K562 (cell line): ENCODE measurements around the gene INHA. TPM values are rescaled to one million over a fixed set of nuclear protein-coding genes. Genes with fewer than 3 reads are reported as not detected.

Source experiments
- EHMT2 ChIP-seq: fragments of 450-650 bp; IDR thresholded peaks from 2 replicates; pipeline ENCODE4 v1.6.1; 2018; ENCODE audit warnings: antibody characterized with exemption
- ESRRA ChIP-seq: fragments of 450-650 bp; IDR thresholded peaks from 2 replicates; pipeline ENCODE4 v1.6.1; 2014; ENCODE audit warnings: low read depth, mild to moderate bottlenecking, moderate library complexity, borderline replicate concordance
- FOXM1 ChIP-seq, 2 experiments: fragments of 450-650 bp in 1 of 2; sonication (generic) in 1 of 2; formaldehyde crosslinking in 1 of 2; IDR thresholded peaks; 2 replicates each; pipeline versions ENCODE4 v1.6.1 to v1.9.0; 2017 to 2022; ENCODE audit warnings: low read depth in 2 of 2, mild to moderate bottlenecking in 2 of 2, missing genetic modification reagents in 1 of 2, moderate library complexity in 1 of 2
- HMGN3 ChIP-seq: IDR thresholded peaks from 2 replicates; pipeline ENCODE4 v1.6.1; 2011; ENCODE audit warnings: borderline replicate concordance, low read depth, mild to moderate bottlenecking, mixed read lengths, low read length; ENCODE audit not compliant: insufficient read length; ENCODE audit errors: extremely low read depth
- JUN ChIP-seq, 2 experiments: sonication (generic) in 1 of 2; formaldehyde crosslinking in 1 of 2; IDR thresholded peaks; 2 replicates each; pipeline versions ENCODE4 v1.6.1 to v1.8.0; 2012 to 2022; ENCODE audit warnings: borderline replicate concordance in 2 of 2, mild to moderate bottlenecking in 2 of 2, improper control_type of control experiment in 1 of 2, low read depth in 1 of 2, low read length in 1 of 2, missing genetic modification reagents in 1 of 2
- KHSRP ChIP-seq: fragments of 450-650 bp; IDR thresholded peaks from 2 replicates; pipeline ENCODE4 v1.6.1; 2017
- L3MBTL2 ChIP-seq: fragments of 450-650 bp; IDR thresholded peaks from 2 replicates; pipeline ENCODE4 v1.6.1; 2016; ENCODE audit warnings: mild to moderate bottlenecking, moderate library complexity
- PHF8 ChIP-seq: fragments of 200-600 bp; sonication (generic); IDR thresholded peaks from 2 replicates; pipeline ENCODE4 v1.6.1; 2012; ENCODE audit warnings: mixed run types, mild to moderate bottlenecking, inconsistent platforms, low read length, moderate library complexity, borderline replicate concordance
- POLR2AphosphoS5 ChIP-seq: IDR thresholded peaks from 2 replicates; pipeline ENCODE4 v1.6.1; 2011; ENCODE audit warnings: mild to moderate bottlenecking, low read depth, low read length, moderate library complexity; ENCODE audit not compliant: control insufficient read depth, insufficient read depth
- RCOR1 ChIP-seq, 2 experiments: IDR thresholded peaks; 2 replicates each; pipeline ENCODE4 v1.6.1; 2012; ENCODE audit warnings: low read depth in 2 of 2, low read length in 2 of 2, borderline replicate concordance in 1 of 2, improper control_type of control experiment in 1 of 2
- SMAD4 ChIP-seq: fragments of 250-450 bp; sonication (Bioruptor Pico); conservative IDR thresholded peaks from 2 replicates; pipeline ENCODE4 v1.8.0; 2021; ENCODE audit warnings: inconsistent platforms, mild to moderate bottlenecking, moderate library complexity
- ZFX ChIP-seq: sonication (generic); formaldehyde crosslinking; IDR thresholded peaks from 2 replicates; pipeline ENCODE4 v1.8.0; 2022; ENCODE audit warnings: mild to moderate bottlenecking, missing genetic modification reagents, moderate library complexity
- ZNF121 ChIP-seq: sonication (generic); formaldehyde crosslinking; conservative IDR thresholded peaks from 2 replicates; pipeline ENCODE4 v1.8.0; 2022; ENCODE audit warnings: missing genetic modification reagents
- ZNF354B ChIP-seq: fragments of 250-450 bp; sonication (Bioruptor Pico); IDR thresholded peaks from 2 replicates; pipeline ENCODE4 v1.4.0; 2020
- ZNF764 ChIP-seq: fragments of 250-450 bp; sonication (Bioruptor Pico); IDR thresholded peaks from 2 replicates; pipeline ENCODE4 v1.4.0; 2020; ENCODE audit warnings: low read depth, mild to moderate bottlenecking, moderate library complexity
- ZNF778 ChIP-seq: fragments of 450-650 bp; formaldehyde crosslinking; IDR thresholded peaks from 2 replicates; pipeline ENCODE4 v1.4.0; 2020; ENCODE audit warnings: mild to moderate bottlenecking, moderate library complexity
- polyA plus RNA-seq, 8 experiments: library from polyadenylated mRNA; depleted of rRNA in 4 of 8; stranded (reverse) in 5 of 8; unstranded in 3 of 8; fragments of >200 nt; fragmentation: Nextera tagmentation in 2 of 8; fragmentation: Illumina TruSeq in 1 of 8; extraction: Ambion mirVana in 2 of 8; extraction: Trizol in 1 of 8; gene quantifications; 2 replicates each; pipeline versions ENCODE4 v1.2.1 to v1.2.3, GENCODE V29; 2011 to 2014; ENCODE audit warnings: inconsistent platforms in 1 of 8, missing spikeins in 1 of 8
- total RNA-seq, 7 experiments: library from RNA; depleted of rRNA in 6 of 7; stranded (reverse); fragments of >200 nt in 6 of 7; fragmentation: Illumina TruSeq in 2 of 7; extraction: Trizol in 2 of 7; gene quantifications; 2 replicates each; pipeline versions ENCODE4 v1.2.1 to v1.2.3, GENCODE V29; 2011 to 2021; ENCODE audit warnings: low replicate concordance in 1 of 7
- TF ChIP-seq, protein P1 (sequence below), 3 experiments: fragments of 200-800 bp in 1 of 3; fragments of 250-450 bp in 1 of 3; fragments of 450-650 bp in 1 of 3; sonication (Bioruptor Pico) in 1 of 3; sonication (Bioruptor generic) in 1 of 3; formaldehyde crosslinking in 1 of 3; IDR thresholded peaks; 2 replicates each; pipeline versions ENCODE4 v1.6.1 to v1.8.0; 2016 to 2022; ENCODE audit warnings: mild to moderate bottlenecking in 2 of 3, missing genetic modification characterization in 2 of 3, missing compliant biosample characterization in 1 of 3, moderate library complexity in 1 of 3
- TF ChIP-seq, protein P2 (sequence below): fragments of 450-650 bp; IDR thresholded peaks from 2 replicates; pipeline ENCODE4 v1.6.1; 2016; ENCODE audit warnings: antibody characterized with exemption

INHA gene
- total and polyA plus RNA-seq, 9 of the 15 experiments (the other 6 are each of a cell fraction or from before 2014, with no cell fraction given): 0.07 to 1.9 (median 0.40) TPM

DNA sequence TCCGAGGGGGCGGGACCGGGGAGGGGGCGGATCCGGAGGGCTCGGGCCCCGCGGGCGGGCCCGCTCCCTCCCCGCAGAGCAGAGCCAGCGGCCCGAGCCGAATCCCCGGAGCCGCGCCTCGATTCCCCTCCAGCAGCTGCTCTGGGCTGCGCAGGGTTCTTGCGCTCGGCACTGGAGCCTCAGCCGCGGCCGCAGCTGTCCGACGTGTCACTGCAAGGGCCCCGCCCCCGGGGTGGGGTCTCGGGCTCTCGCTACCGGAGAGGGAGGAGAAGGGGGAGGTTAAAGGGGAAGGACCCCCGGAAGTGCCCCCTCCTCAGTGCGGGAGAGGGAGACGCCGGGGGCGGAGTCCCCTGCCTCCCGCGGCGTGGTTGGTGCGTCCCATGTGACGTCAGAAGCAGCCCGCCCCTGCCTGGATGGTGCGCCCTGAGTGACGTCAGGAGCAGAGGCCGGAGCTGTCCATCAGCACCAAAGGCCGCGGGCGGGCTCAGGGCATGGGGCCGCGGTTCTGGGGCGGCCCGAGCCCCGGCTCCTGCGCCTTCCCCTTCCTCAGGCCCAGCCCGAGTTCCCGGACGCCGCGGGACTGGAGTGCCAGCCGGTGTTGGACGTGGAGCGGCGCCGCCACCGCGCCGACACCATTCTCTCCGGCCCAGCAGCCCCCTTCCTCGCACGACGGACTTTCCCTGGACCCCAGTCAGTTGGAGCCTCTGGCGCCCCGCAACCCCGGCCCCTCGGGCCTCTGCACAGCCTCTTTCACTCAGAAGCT, 28.3 kb upstream of the INHA start, which contains the start of the genes CHPF and TMEM198 (continued):
- TF ChIP-seq, protein P1, sequence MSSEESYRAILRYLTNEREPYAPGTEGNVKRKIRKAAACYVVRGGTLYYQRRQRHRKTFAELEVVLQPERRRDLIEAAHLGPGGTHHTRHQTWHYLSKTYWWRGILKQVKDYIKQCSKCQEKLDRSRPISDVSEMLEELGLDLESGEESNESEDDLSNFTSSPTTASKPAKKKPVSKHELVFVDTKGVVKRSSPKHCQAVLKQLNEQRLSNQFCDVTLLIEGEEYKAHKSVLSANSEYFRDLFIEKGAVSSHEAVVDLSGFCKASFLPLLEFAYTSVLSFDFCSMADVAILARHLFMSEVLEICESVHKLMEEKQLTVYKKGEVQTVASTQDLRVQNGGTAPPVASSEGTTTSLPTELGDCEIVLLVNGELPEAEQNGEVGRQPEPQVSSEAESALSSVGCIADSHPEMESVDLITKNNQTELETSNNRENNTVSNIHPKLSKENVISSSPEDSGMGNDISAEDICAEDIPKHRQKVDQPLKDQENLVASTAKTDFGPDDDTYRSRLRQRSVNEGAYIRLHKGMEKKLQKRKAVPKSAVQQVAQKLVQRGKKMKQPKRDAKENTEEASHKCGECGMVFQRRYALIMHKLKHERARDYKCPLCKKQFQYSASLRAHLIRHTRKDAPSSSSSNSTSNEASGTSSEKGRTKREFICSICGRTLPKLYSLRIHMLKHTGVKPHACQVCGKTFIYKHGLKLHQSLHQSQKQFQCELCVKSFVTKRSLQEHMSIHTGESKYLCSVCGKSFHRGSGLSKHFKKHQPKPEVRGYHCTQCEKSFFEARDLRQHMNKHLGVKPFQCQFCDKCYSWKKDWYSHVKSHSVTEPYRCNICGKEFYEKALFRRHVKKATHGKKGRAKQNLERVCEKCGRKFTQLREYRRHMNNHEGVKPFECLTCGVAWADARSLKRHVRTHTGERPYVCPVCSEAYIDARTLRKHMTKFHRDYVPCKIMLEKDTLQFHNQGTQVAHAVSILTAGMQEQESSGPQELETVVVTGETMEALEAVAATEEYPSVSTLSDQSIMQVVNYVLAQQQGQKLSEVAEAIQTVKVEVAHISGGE (CRISPR knock-in tag; IDR thresholded peaks at IDR 0.05): peak; percentile 32 to 97 (median 69); a peak in 3 of 6 replicates
- 0 out of 2 replicates have a peak, but pooled peaks have one; percentile 13 for TF ChIP-seq ESRRA
- TF ChIP-seq FOXM1 (IDR thresholded peaks at IDR 0.05; ENCODE audit: low read depth): peak; percentile 44; the same call in 1 of the 2 replicates
- TF ChIP-seq FOXM1 (CRISPR knock-in tag; IDR thresholded peaks at IDR 0.05; ENCODE audit: low read depth): 0 out of 2 replicates have a peak, but pooled peaks have one; percentile 73
- peak; percentile 27; the same call in 1 of the 2 replicates for TF ChIP-seq PHF8
- peak; percentile 50 for TF ChIP-seq ZFX (CRISPR knock-in tag)
- no peak for TF ChIP-seq ZNF121
- peak; percentile 94 for TF ChIP-seq EHMT2
- no peak for TF ChIP-seq SMAD4 (CRISPR knock-in tag)
- TF ChIP-seq ZNF764: no peak
- no peak for TF ChIP-seq ZNF778 (CRISPR knock-in tag)
- TF ChIP-seq JUN (IDR thresholded peaks at IDR 0.05; ENCODE audit: borderline replicate concordance, low read depth, low read length): peak; percentile 54; the same call in 1 of the 2 replicates
- peak; percentile 83; the same call in 1 of the 2 replicates for TF ChIP-seq JUN (CRISPR knock-in tag; IDR thresholded peaks at IDR 0.05; ENCODE audit: borderline replicate concordance)
- TF ChIP-seq RCOR1 (IDR thresholded peaks at IDR 0.05; ENCODE audit: borderline replicate concordance in 1 of 2, low read depth in 2 of 2, low read length in 2 of 2): peak in 1 of 2 experiments; percentile 62; a peak in 1 of 4 replicates
- no peak for TF ChIP-seq ZNF354B
- peak; percentile 62 for TF ChIP-seq HMGN3
- TF ChIP-seq, protein P2, sequence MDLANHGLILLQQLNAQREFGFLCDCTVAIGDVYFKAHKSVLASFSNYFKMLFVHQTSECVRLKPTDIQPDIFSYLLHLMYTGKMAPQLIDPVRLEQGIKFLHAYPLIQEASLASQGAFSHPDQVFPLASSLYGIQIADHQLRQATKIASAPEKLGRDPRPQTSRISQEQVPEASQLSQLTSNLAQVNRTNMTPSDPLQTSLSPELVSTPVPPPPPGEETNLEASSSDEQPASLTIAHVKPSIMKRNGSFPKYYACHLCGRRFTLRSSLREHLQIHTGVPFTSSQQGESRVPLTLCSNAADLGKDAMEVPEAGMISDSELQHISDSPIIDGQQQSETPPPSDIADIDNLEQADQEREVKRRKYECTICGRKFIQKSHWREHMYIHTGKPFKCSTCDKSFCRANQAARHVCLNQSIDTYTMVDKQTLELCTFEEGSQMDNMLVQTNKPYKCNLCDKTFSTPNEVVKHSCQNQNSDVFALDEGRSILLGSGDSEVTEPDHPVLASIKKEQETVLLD: peak; percentile 48; the same call in 1 of the 2 replicates
- TF ChIP-seq L3MBTL2: peak; percentile 32; the same call in 1 of the 2 replicates
- 0 out of 2 replicates have a peak, but pooled peaks have one; percentile 18 for TF ChIP-seq POLR2AphosphoS5
- peak; percentile 66 for TF ChIP-seq KHSRP
